Inflammatory macrophage treated with lipopolysaccharide for 4 hours (primary cell): Measurements from ENCODE around the gene YWHAE.
"Not testable (repeated sequence)": the region's sequence is repeated elsewhere in the genome, so short reads cannot be mapped to it uniquely, and the experiment has no call there.

Source experiments
- DNase-seq: peaks from one replicate; pipeline ENCODE4 v3.0.0-alpha.2; 2020

Gene YWHAE

DNA sequence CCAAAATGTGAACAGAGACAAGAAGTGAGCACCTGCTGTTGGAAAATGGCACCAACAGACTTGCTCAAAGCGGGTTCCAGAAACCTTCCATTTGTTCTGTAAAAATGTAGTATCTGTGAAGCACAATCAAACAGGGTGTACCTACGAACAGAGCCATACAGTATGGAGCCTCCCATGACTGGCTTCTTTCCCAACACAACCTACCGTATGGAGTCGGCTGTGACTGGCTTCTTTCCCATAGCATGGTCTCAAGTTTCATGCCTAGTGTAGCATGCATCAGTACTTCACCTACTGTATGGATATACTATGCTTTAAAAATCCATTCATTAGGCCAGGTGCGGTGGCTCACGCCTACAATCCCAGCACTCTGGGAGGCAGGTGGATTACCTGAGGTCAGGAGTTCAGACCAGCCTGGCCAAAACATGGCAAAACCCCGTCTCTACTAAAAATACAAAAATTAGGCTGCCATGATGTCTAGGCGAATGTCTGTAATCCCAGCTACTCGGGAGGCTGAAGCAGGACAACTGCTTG is 26.2 kb downstream of the YWHAE start:
- no peak for DNase-seq

DNA sequence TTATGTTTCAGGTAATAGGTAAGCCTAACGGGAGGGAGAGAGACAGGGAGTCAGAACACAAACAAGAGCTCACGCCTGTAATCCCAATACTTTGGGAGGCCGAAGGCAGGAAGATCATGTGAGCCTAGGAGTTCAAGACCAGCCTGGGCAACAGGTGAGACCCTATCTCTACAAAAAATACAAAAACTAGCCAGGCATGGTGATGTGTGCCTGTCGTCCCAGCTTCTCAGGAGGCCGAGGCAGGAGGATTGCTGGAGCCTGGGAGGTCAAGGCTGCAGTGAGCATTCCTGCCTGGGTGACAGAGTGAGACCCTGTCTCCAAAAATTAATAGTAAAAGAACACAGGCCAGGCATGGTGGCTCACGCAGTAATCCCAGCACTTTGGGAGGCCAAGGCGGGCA is 27.4 kb downstream of the YWHAE start:
- no peak for DNase-seq

DNA sequence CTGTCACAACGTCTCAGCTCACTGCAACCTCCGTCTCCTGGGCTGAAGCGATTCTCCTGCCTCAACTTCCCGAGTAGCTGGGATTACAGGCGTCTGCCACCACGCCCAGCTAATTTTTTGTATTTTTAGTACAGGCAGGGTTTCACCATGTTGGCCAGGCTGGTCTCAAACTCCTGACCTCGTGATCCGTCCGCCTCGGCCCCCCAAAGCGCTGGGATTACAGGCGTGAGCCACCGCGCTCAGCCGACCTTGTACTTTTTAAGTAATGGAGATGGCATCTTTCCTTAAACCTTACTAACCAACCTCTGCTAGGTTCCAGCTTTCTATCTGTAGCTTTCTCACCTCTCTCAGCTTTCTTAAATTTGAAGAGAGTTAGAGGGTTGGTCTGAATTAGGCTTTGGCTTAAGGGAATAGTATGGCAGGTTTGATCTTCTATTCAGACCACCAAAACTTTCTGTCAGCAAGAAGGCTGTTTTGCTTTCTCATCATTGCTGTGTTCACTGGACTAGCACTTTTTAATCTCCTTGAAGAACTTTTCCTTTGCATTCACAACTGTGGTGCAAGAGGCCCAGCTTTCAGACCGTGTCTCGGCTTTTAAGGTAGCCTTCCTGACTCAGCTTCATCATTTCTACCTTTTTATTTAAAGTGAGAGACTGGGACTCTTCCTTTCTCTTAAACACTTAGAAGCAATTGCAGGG is 28.0 kb downstream of the YWHAE start:
- no peak for DNase-seq

DNA sequence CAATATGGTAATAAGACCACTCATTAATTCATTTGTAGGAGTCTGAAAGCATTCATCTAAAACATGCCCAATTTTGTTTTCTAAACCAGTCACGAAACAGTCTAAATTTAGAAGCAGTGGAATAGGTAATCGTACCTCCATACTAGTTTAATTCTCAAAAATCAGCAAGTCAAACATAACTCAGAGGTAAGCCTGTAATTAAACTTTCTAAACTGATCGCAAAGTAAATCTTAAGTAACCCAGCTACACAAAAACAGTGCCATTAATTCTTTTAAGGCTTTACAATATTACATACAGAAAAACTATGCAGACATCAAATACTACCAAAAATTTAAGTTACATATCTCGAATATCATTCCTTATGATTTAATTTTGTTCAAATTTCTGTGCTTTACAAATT is 31.4 kb downstream of the YWHAE start:
- no peak for DNase-seq

DNA sequence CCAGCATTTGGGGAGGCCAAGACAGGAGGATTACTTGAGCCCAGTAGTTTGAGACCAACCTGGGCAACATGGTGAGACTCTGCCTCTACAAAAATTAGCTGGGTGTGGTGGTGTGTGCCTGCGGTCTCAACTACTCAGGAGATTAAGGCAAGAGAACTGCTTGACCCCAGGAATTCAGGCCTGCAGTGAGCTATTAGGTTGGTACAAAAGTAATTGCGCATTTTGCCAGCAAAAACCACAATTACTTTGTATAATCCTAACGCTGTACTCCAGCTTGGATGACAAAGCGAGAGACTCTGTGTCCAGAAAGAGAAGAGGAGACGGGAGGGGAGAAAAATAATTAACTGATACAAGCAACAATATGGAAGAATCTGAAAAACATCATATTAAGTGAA is 32.7 kb downstream of the YWHAE start:
- no peak for DNase-seq

DNA sequence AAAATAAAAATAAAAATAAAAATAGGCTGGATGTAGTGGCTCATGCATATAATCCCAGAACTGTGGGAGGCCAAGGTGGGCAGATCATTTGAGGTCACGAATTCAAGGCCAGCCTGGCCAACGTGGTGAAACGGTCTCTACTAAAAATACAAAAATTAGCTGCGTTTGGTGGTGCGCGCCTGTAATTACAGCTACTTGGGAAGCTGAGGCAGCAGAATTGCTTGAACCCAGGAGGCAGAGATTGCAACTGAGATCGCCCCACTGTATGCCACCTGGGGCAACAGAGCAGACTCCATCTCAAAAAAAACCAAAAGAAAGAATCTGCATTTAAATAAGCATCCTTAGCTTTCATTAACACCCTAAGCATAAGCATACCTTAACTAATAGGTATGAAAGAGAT is 33.8 kb downstream of the YWHAE start:
- DNase-seq: no peak

DNA sequence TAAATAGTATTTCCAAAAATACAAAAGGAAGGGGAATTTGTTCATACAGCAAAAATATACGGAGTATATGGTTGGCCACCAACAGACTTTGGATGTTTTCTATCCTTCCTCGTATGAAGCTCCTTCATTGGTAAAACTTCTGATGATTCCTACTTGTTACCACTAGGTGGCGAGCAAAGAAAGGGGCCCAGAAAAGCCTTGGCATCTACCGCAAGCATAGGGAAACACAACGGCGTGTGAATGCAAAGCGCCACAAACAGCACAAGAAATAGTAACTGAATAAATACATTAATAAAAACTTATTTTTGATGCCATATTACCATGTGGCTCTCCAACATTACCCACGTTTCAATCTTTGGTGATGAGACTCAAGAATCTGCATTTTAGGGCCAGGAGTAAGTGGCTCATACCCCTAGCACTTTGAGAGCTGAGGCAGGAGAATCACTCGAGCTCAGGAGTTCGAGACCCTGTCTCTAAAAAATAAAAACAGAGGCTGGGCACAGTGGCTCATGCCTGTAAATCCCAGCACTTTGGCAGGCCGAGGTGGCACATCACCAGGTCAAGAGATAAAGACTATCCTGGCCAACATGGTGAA is 34.5 kb downstream of the YWHAE start:
- peak; percentile 76 for DNase-seq

DNA sequence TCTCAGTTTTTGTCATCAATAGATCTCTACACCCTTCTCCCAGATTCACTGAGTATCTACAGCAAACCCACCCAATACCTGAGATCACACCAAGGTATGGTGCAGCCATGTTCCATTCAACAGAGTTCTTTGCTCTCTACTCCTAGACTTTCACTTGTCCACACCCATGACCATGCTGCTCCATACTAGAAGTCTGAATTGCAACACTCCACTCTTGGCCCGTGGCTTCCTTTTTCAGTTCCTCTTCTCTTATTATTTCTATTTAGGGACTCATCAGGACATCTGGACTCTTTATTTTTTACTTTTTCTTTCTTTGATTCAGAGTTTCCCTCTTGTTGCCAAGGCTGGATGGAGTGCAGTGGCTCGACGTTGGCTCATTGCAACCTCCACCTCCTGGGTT is 37.1 kb downstream of the YWHAE start:
- DNase-seq: peak; percentile 93

DNA sequence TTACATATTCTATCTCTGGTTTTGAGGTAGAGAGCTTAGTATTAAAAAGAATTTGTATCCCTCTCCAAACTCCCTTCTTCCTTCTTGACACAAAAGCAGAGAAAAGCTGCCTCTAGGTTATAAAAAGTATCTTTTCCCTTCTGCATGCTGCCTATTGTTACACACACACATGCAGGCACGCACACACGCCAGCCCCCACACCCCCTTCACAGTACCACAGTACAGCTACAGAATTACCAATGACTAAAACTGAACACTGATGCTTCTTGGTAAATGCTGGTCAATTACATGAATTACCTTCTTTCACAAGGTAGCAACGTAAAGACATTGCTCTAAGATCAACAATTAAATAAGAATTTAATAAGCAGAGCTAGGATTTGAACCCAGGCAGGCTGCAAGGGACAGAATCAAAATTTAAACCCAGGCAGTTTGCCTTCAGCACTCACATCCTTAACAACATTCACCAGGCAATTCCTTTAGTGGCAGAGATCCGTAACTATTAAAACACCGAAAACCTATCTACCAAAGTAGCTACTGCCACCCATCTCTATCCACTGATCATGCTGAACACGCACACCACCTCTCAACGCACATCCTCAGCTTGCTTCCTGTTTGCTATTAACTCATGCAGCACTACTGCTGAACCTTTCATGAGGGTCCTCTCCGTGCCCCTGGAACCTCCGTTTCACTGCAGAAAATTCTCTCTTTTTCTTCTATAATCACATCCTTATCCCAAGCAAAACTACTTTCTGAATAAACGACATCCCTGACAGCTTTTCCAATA is 37.8 kb downstream of the YWHAE start:
- DNase-seq: peak; percentile 21

DNA sequence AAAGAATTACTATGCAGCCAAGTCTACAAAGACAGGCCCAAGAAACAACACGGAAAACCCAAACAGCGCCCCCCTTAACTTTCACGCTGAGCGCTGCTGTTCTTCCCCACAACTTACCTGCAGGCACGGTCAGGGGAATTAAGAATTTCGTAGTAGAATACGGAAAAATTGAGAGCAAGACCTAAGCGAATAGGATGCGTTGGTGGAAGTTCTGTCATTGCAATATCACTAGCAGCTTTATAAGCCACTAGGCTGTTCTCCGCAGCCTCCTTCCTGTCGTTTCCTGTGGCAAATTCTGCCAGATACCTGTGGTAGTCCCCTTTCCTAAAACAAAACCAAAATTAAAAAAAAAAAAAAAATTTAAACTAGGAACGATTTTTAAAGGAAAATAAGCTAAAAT is 39.0 kb downstream of the YWHAE start:
- DNase-seq: no peak

DNA sequence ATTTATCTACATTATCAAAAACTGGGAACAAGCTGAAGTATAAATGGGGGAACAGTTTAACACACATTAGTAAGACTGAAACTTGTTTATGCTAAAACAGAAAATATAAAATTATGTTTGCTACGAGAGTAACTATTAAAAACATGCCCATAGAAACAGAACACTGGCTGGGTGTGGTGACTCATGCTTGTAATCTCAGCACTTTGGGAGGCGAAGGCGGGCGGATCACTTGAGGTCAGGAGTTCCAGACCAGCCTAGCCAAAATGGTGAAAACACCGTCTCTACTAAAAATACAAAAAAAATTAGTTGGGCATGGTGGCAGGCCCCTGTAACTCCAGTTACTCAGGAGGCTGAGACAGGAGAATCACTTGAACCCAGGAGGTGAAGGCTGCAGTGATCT is 39.7 kb downstream of the YWHAE start:
- peak; percentile 40 for DNase-seq

DNA sequence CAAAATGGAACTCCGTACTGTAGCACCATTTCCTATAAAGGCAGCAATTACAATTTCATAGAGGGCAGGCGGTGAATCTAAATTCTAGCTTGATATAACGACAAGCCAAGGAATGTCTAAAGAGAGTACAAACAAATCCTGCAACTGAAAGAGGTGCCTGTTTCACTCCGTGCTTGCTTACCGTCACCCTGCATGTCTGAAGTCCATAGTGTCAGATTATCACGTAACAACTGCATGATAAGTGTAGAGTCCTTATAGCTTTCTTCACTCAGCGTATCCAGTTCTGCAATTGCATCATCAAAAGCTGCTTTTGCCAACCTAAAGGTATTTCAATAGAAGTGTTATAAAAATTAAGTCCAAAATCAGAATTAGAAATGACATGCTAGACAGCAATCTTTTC is 46.0 kb downstream of the YWHAE start:
- no peak for DNase-seq

DNA sequence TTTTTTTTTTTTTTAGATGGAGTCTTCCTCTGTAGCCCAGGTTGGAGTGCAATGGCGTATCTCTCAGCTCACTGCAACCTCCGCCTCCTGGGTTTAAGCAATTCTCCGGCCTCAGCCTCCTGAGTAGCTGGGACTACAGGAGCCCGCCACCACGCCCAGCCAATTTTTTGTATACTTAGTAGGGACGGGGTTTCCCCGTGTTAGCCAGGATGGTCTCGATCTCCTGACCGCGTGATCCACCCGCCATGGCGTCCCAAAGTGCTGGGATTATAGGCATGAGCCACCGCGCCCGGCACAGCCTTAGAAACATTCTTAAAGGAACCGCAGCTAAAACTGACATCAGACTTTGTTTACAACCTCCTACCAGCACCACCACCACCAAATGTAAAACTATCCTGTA is 47.5 kb downstream of the YWHAE start:
- DNase-seq: not testable (repeated sequence)

DNA sequence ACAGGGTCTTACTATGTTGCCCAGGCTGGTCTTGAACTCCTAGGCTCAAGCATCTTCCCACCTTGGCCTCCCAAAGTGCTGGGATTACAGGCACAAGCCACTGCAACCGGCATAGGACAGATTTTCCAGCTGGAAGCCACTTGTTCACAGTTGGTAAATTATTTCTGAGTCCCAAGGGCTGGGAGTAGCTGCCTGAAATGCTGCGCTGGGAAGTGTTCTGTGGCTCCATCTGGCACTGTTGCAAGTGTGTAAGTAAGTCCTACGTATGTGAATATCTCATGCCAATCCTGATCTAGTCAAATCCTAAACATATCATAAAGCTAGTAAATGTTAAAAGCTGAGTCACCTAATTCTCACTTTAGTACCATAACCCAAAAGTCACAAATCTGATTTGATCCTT is 48.1 kb downstream of the YWHAE start:
- DNase-seq: no peak

DNA sequence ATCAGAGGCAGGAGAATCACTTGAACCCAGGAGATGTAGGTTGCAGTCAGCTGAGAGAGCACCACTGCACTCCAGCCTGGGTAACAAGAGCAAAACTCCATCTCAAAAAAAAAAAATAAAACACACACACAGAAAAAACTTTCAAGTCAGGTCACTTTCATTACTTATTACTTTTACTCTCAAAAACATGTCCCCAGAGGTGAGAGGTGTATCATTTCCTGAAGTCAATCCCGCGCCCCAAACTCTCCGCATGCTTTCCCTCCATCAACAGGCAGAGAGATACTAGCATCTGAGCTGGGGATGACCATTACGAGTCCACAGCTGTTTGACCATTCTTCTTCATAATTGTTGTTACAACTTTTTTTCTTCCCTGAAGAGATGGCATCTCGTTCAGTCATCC is 48.7 kb downstream of the YWHAE start:
- no peak for DNase-seq

DNA sequence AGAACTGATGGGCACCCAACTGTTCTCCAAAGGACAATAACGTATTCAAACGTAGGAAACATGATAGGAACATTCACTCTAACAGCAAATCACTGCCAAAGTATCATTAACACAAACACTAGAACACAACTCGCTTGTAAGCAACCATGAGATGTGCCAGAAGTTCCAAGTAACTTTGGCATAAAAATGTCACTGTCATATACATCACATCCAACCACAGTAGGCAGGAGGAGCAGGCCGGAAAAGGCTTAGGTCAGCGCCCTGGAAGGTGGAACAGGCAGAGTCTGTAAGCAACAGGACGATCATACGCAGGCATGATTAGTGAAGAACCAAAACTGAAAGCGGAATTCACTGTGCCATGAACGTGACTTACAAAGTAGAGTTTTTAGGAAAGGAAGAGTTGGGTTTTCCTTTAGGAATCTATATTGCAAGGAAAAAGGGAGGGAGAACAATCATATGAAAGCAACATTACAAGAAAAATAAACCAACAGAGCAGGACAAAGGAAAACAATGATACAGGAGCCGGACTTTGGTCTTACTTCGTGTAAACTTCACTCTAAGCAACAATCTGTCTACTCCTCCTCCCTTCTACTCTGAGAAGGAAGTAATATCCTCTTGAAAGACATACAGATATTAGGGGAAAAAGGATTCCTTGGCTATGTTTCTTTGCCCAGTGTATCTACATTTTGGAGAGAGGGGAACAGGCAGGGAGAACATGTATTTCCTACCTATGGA is 52.3 kb downstream of the YWHAE start:
- DNase-seq: peak; percentile 12

DNA sequence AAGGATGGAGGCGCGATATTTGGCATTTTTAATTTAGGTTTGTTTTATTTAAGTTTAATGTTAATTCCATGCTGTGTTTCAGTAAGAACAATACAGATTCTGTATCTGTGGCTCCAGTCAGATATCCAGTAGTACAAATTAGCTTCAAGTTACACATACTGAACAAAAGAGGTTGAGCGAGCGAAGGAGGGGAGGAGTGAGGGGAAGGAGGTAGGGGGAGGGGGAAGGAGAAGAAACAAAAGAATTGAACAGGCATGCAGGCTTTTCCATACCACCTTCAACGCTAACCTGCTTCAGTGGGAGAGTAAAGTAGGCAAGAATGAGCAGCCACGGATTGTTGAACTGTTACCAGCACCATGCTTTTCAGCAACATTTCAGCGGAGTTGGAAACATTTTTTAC is 55.5 kb downstream of the YWHAE start:
- DNase-seq: no peak

DNA sequence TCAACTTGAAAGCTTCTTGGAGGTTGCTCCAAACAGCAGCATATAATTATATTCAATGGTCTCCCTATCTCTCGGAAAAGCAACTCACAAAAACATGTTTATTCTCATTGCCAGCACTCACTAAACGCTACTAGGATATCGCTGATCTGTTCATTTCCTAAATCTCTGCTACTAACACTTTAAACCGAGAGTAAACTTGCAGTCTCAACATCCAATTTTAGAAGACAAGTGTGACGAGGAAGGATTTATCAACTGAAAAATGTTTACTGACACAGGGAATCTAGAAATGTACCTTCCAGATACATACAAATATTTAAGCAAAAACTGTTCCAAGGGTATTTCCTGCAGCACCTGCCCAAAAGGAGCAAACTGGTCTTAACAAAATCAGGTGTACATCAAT is 56.5 kb downstream of the YWHAE start:
- DNase-seq: no peak

DNA sequence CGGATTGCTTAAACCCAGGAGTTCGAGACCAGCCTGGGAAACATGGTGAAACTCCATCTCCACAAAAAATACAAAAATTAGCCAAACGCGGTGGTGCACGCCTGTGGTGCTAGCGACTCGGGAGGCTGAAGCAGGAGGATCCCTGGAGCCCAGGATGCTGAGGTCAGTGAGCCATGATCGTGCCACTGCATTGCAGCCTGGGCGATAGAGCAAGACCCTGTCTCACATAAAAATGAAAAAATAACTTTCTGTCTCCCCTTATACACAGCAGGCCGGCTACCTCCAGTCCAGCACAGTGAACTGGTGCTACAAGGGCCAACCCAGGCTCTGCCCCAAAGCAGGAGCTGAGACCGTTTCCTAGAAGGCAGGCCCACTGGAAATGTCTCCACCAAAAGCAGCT is 59.7 kb downstream of the YWHAE start:
- no peak for DNase-seq

DNA sequence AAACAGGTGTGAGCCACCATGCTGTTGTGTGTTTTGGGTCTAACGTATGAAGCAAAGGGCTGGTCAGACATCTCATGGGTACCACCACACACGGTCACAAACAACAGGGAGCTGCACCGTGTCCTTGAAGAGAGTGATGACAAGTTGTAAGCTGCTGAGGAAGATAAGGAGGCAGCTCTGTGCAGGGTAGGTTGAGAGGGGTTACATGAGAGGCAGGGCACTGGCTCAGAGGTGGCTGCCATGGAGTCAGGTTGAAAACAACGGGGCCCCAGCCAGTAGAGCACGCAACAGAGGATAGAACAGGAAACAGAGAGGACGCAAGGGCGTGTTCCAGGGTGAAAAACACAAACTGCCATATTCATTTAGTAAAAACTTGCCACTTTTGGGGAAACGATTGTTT is 68.3 kb downstream of the YWHAE start:
- no peak for DNase-seq

DNA sequence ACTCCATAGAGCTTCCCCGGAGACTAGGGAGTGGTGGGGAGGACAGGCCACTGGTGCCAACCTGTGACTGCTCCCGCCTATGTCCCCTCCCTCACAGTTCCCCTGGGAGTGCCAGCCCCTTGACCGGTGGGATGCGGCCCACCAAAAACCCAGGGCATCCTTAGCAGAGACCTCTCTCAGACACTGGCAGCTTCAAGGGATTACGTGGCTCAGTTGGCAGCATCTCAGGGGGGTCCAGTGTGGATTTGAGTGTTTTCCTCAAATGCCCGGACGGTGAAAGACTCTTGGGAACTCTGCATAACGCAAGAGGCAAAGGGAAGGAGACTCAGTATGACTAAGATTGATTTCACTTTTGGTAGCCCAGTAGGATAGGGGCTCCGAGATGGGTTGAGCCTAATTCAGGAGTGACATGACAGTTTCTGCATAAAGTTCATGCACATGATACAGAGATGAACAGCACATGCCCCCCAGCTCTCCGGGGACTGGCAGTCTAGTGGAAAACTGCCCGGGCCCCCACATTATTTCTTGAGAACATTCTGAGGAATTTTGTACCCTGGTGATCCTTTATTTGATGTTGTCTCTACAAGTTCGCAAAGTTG is 70.2 kb downstream of the YWHAE start:
- DNase-seq: no peak

DNA sequence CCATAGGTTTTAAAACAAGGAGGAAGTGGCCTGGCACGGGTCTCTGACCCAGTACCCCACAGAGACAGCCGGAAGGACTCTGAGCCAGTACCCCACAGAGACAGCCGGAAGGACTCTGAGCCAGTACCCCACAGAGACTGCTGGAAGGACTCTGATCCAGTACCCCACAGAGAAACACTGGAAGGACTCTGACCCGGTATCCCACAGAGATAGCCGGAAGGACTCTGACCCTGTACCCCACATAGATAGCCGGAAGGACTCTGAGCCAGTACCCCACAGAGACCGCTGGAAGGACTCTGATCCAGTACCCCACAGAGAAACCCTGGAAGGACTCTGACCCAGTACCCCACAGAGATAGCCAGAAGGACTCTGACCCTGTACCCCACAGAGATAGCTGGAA is 71.6 kb downstream of the YWHAE start:
- DNase-seq: no peak

DNA sequence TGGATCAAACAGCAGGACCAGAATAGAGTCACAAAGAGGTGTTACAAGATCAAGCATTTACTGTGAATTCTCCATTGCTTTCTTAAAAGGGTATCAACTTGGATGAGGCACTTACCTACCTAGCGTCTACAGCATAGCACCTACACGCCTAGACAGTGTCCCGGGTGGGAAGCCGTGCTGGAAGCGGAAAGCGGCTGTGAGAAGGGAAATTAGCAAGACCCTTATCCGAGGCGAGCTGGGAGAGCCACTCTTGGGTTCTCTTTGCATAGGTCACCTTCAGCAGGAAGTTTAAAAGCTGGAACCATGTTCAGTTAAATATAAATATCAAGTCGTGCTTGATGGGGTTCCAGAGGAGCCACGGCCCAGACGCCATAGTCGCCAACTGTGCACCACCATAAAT is 74.3 kb downstream of the YWHAE start:
- DNase-seq: no peak
